Measurements from ENCODE around the gene CHRNA3. TPM values are rescaled to one million over a fixed set of nuclear protein-coding genes. Genes with fewer than 3 reads are reported as not detected.

Gene CHRNA3
- polyA plus RNA-seq, 1 of the 3 experiments (the other 2 are of a cell fraction) = 2.3 TPM

DNA sequence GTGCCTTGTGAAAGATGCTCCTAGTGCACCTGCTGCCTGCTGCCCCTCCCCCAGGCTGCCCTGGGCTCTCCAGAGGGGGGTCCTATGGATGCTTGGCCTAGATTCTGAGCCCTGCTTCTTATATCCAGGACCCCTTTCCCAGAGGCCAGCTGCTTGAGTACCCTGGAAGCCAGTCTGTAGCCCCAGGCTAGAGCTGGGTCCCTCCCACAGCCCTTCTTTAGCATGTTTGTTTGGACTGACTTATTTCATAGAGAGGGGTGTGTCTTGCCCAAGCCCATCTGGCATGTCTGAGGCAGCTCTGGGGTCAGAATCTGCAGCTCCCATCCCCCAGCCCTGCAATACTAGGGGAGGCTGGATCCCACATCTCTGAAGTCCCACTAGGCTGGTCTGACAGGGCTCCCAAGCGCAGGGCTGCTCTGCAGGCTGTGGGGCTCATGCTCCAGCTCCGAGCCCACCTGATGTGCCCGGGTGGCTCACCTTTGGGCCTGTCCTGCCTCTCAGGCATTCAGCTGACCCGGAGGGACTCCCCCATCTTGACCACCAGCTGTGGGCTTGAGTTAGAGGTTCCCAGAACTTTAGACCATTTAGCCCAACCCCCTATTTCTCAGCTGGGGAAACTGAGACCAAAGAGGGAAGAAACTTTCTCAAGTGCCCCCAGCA is 17.1 kb upstream of the CHRNA3 start:
- no peak overlapping the region for H2AFZ ChIP-seq (ENCODE audit: low read depth)
- H3K79me2 ChIP-seq (ENCODE audit: insufficient read depth) = no peaks in the 10 kb centered on the region
- H4K20me1 ChIP-seq (ENCODE audit: insufficient read depth) = no peaks in the 10 kb centered on the region
- WGBS (ENCODE audit: low lambda C conversion rate) = 49% methylated on average over 4 of the region's 4 CpGs
- peaks cover 0 to 47% of the 10 kb centered on the region in 2 experiments; a peak in 2 of 4 replicates for H3K4me1 ChIP-seq (ENCODE audit: control insufficient read depth in 1 of 2, insufficient read depth in 2 of 2, low read depth in 1 of 2, low read length in 1 of 2)
- H3K27me3 ChIP-seq (ENCODE audit: insufficient read depth) = peaks cover 18% of the 10 kb centered on the region
- 0 out of 2 replicates have a peak, but pooled peaks cover 5% of the 10 kb centered on the region for H3K9me3 ChIP-seq
- no peak overlapping the region for H3K4me3 ChIP-seq (ENCODE audit: low read depth in 2 of 2, low read length in 1 of 2)
- no peak for DNase-seq
- peak overlapping the region in 1 of 2 experiments; percentile 98; a peak in 2 of 4 replicates for H3K27ac ChIP-seq (ENCODE audit: low read depth in 2 of 2, low read length in 1 of 2)
- peaks cover 0 to 2% of the 10 kb centered on the region in 2 experiments for H3K36me3 ChIP-seq (replicated peaks in 1 of 2; ENCODE audit: control insufficient read depth in 1 of 2, insufficient read depth in 2 of 2, low read length in 1 of 2)
- no peaks in the 10 kb centered on the region for H3F3A ChIP-seq (replicated peaks; ENCODE audit: insufficient read depth)
- H3K9ac ChIP-seq = no peak overlapping the region
- CTCF ChIA-PET = interaction anchor here (0.9 to 8.5 kb wide), 32 partner anchors 9 to 330 kb away, joined by 3 to 157 read pairs (median 7); partner anchors contain the start of genes ADAMTS7, CHRNA3 and CHRNA5
- TF ChIP-seq RAD21 (IDR thresholded peaks at IDR 0.05; ENCODE audit: low read length) = 0 out of 2 replicates have a peak, but pooled peaks have one; percentile 3
- no peak for TF ChIP-seq NFIC (IDR thresholded peaks at IDR 0.05; ENCODE audit: borderline replicate concordance)
- no peaks in the 10 kb centered on the region for H3K9me2 ChIP-seq
- H3K4me2 ChIP-seq = no peak overlapping the region
- POLR2A ChIA-PET = interaction anchor here (0.7 to 8.9 kb wide), 9 partner anchors 11 to 112 kb away, joined by 3 to 191 read pairs (median 7); partner anchors contain the start of gene CHRNA3

DNA sequence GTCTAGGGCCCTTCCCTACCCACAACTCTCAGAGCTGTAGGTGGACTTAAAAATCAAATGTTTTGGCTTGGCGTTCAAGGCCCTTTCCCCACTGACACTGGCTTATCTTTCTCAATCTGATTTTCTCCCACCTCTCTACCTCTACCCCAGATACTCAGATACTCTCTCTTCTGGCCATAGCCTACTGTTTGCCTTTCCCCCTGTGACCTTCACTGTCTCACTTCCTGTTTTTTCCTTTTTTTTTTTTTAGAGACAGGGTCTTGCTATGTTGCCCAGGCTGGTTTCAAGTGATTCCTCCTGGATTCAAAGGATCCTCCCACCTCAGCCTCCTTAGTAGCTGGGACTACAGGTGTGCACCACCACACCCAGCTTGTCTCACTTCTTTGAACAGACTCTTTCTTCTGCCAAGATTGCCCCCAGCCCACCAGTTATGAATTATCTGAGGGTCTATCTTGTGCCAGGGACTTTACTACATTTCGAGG is 15.6 kb upstream of the CHRNA3 start:
- no peak overlapping the region for H3K4me2 ChIP-seq
- H2AFZ ChIP-seq (ENCODE audit: low read depth) = no peak overlapping the region
- no peak overlapping the region for H3K9ac ChIP-seq
- H3K4me3 ChIP-seq (ENCODE audit: low read depth in 2 of 2, low read length in 1 of 2) = no peak overlapping the region
- no peak overlapping the region; a peak in 1 of 4 replicates for H3K27ac ChIP-seq (ENCODE audit: low read depth in 2 of 2, low read length in 1 of 2)
- H3F3A ChIP-seq (replicated peaks; ENCODE audit: insufficient read depth) = no peaks in the 10 kb centered on the region
- H3K27me3 ChIP-seq (ENCODE audit: insufficient read depth) = peaks cover 9% of the 10 kb centered on the region
- CTCF ChIA-PET = interaction anchor here (1.1 to 8.5 kb wide), 4 partner anchors 17 to 114 kb away, joined by 3 to 157 read pairs (median 52); partner anchors contain the start of gene CHRNA3
- WGBS (ENCODE audit: low lambda C conversion rate) = 63% methylated on average over 2 of the region's 2 CpGs
- POLR2A ChIA-PET = interaction anchor here (1.9 to 8.9 kb wide), 4 partner anchors 10 to 36 kb away, joined by 5 to 191 read pairs (median 24); partner anchors contain the start of gene CHRNA3
- H3K9me3 ChIP-seq = 0 out of 2 replicates have a peak, but pooled peaks cover 5% of the 10 kb centered on the region
- TF ChIP-seq CHD2 (IDR thresholded peaks at IDR 0.05; ENCODE audit: low read length, partially characterized antibody) = no peak
- TF ChIP-seq, protein P1, sequence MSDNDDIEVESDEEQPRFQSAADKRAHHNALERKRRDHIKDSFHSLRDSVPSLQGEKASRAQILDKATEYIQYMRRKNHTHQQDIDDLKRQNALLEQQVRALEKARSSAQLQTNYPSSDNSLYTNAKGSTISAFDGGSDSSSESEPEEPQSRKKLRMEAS (IDR thresholded peaks at IDR 0.05; ENCODE audit: low read depth) = no peak
- TF ChIP-seq, protein P2, sequence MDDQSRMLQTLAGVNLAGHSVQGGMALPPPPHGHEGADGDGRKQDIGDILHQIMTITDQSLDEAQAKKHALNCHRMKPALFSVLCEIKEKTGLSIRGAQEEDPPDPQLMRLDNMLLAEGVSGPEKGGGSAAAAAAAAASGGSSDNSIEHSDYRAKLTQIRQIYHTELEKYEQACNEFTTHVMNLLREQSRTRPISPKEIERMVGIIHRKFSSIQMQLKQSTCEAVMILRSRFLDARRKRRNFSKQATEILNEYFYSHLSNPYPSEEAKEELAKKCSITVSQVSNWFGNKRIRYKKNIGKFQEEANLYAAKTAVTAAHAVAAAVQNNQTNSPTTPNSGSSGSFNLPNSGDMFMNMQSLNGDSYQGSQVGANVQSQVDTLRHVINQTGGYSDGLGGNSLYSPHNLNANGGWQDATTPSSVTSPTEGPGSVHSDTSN (IDR thresholded peaks at IDR 0.05) = no peak
- no peak for TF ChIP-seq TCF12 (IDR thresholded peaks at IDR 0.05)
- TF ChIP-seq EZH2phosphoT487 (IDR thresholded peaks at IDR 0.05; ENCODE audit: borderline replicate concordance, low read depth) = no peak
- no peak for TF ChIP-seq SMC3 (IDR thresholded peaks at IDR 0.05; ENCODE audit: low read depth, low read length)
- no peak for TF ChIP-seq YY1 (IDR thresholded peaks at IDR 0.05; ENCODE audit: low read depth)
- no peak for TF ChIP-seq EP300 (IDR thresholded peaks at IDR 0.05; ENCODE audit: borderline replicate concordance in 1 of 2, low read depth in 1 of 2, low read length in 1 of 2)
- TF ChIP-seq, protein P3, sequence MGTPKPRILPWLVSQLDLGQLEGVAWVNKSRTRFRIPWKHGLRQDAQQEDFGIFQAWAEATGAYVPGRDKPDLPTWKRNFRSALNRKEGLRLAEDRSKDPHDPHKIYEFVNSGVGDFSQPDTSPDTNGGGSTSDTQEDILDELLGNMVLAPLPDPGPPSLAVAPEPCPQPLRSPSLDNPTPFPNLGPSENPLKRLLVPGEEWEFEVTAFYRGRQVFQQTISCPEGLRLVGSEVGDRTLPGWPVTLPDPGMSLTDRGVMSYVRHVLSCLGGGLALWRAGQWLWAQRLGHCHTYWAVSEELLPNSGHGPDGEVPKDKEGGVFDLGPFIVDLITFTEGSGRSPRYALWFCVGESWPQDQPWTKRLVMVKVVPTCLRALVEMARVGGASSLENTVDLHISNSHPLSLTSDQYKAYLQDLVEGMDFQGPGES (IDR thresholded peaks at IDR 0.05; ENCODE audit: low read depth, low read length) = no peak
- TF ChIP-seq, protein P4, sequence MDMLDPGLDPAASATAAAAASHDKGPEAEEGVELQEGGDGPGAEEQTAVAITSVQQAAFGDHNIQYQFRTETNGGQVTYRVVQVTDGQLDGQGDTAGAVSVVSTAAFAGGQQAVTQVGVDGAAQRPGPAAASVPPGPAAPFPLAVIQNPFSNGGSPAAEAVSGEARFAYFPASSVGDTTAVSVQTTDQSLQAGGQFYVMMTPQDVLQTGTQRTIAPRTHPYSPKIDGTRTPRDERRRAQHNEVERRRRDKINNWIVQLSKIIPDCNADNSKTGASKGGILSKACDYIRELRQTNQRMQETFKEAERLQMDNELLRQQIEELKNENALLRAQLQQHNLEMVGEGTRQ (IDR thresholded peaks at IDR 0.05; ENCODE audit: borderline replicate concordance, low read depth, low read length) = no peak
- TF ChIP-seq RXRA (IDR thresholded peaks at IDR 0.05; ENCODE audit: borderline replicate concordance, low read depth) = no peak
- peaks cover 0 to 33% of the 10 kb centered on the region in 2 experiments; a peak in 1 of 4 replicates for H3K4me1 ChIP-seq (ENCODE audit: control insufficient read depth in 1 of 2, insufficient read depth in 2 of 2, low read depth in 1 of 2, low read length in 1 of 2)
- H3K9me2 ChIP-seq = no peaks in the 10 kb centered on the region
- no peaks in the 10 kb centered on the region for H4K20me1 ChIP-seq (ENCODE audit: insufficient read depth)
- DNase-seq = no peak
- peaks cover 0 to 2% of the 10 kb centered on the region in 2 experiments for H3K36me3 ChIP-seq (replicated peaks in 1 of 2; ENCODE audit: control insufficient read depth in 1 of 2, insufficient read depth in 2 of 2, low read length in 1 of 2)
- H3K79me2 ChIP-seq (ENCODE audit: insufficient read depth) = no peaks in the 10 kb centered on the region
